AG04450 (cell line): ENCODE results near the gene HYAL1. TPM values are rescaled to one million over a fixed set of nuclear protein-coding genes. Genes with fewer than 3 reads are reported as not detected.

Experiments
- CTCF ChIA-PET: fragments of 300-600, 350-600 bp; formaldehyde crosslinking; extraction: SDS; loops from one replicate; lab custom pipeline; 2022; ENCODE audit warnings: antibody characterized with exemption, inconsistent platforms; lab: Charles Lee
- POLR2A ChIA-PET: fragments of 350-600 bp; formaldehyde crosslinking; extraction: SDS; loops from one replicate; lab custom pipeline; 2021; ENCODE audit warnings: antibody characterized with exemption, inconsistent platforms; lab: Yijun Ruan, JAX
- DNase-seq: peaks from one replicate; pipeline ENCODE4 v3.0.0-alpha.2; 2011; ENCODE audit warnings: low read depth, low spot score
- H3K27ac ChIP-seq: one replicate; pipeline ENCODE4 v1.5.1; 2012; ENCODE audit warnings: low read depth, low read length, control low read depth
- H3K27me3 ChIP-seq: one replicate; pipeline ENCODE4 v1.6.0; 2012; ENCODE audit warnings: low read length; ENCODE audit not compliant: control insufficient read depth, insufficient read depth
- H3K4me3 ChIP-seq: 2 replicates; pipeline ENCODE4 v1.5.1; 2011; ENCODE audit warnings: mild to moderate bottlenecking, low read depth, low read length, control low read depth
- H3K9me3 ChIP-seq: 2 replicates; pipeline ENCODE4 v1.5.1; 2012; ENCODE audit warnings: low read length; ENCODE audit not compliant: control insufficient read depth, insufficient read depth
- polyA plus RNA-seq: library from polyadenylated mRNA; depleted of rRNA; stranded (reverse); fragments of >200 nt; gene quantifications from 2 replicates; pipeline ENCODE4 v1.2.3, GENCODE V29; 2011
- TF ChIP-seq, protein P1 (sequence below): IDR thresholded peaks from 2 replicates; pipeline ENCODE4 v1.5.1; 2011; ENCODE audit warnings: low read depth, low read length, control low read depth, inconsistent platforms

HYAL1 gene
- polyA plus RNA-seq, 1 experiment, result 0.32 TPM

DNA sequence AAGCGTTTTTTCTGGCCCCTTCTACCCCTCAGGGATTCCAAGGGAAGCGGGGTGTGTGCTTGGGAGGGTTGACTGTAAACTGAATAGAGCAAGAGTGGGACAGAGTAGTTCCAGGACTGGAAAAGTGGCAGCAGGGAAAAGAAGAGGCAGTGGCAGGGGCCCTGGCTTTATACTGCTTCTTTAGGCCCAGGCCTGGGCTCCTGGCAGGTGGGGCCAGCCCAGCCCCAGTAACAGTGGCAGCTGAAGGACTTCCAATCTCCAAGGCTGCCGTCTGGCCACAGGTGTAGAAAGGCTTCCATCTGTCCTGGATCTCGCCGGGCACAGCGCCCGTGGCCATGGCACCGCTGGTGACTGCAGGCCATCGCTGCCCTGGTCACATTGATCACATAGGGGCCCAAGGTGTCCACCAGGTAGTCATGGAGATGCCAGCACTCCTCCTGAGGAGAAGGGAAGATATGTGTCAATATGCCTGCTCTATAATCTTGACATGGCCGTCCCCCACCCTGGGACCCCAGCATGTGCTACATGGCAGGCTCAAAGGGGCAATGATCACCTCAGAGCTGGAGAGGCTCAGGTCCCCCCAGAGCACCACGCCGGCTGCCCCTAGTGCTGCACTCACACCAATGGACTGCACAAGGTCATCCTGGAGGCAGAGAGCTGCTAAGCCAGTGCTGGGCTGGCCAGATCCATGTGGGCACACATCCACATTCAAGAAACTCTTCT lies 10.1 kb downstream of the HYAL1 start:
- H3K9me3 ChIP-seq, result no peaks in the 10 kb centered on the region; the same call in 1 of the 2 replicates
- ChIA-PET CTCF (interaction anchor here (0.6 kb wide), 1 partner anchor 28 kb away, joined by 3 read pairs; no protein-coding TSS in a partner anchor), POLR2A (interaction anchor here (0.8 to 2.1 kb wide), 2 partner anchors 12 to 44 kb away, joined by 4 to 7 read pairs; no protein-coding TSS in a partner anchor)
- H3K27me3 ChIP-seq, result no peaks in the 10 kb centered on the region
- TF ChIP-seq, protein P1, sequence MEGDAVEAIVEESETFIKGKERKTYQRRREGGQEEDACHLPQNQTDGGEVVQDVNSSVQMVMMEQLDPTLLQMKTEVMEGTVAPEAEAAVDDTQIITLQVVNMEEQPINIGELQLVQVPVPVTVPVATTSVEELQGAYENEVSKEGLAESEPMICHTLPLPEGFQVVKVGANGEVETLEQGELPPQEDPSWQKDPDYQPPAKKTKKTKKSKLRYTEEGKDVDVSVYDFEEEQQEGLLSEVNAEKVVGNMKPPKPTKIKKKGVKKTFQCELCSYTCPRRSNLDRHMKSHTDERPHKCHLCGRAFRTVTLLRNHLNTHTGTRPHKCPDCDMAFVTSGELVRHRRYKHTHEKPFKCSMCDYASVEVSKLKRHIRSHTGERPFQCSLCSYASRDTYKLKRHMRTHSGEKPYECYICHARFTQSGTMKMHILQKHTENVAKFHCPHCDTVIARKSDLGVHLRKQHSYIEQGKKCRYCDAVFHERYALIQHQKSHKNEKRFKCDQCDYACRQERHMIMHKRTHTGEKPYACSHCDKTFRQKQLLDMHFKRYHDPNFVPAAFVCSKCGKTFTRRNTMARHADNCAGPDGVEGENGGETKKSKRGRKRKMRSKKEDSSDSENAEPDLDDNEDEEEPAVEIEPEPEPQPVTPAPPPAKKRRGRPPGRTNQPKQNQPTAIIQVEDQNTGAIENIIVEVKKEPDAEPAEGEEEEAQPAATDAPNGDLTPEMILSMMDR, result no peak
- DNase-seq, result no peak
- peak overlapping the region; percentile 61 for H3K27ac ChIP-seq
- H3K4me3 ChIP-seq, result no peak overlapping the region

DNA sequence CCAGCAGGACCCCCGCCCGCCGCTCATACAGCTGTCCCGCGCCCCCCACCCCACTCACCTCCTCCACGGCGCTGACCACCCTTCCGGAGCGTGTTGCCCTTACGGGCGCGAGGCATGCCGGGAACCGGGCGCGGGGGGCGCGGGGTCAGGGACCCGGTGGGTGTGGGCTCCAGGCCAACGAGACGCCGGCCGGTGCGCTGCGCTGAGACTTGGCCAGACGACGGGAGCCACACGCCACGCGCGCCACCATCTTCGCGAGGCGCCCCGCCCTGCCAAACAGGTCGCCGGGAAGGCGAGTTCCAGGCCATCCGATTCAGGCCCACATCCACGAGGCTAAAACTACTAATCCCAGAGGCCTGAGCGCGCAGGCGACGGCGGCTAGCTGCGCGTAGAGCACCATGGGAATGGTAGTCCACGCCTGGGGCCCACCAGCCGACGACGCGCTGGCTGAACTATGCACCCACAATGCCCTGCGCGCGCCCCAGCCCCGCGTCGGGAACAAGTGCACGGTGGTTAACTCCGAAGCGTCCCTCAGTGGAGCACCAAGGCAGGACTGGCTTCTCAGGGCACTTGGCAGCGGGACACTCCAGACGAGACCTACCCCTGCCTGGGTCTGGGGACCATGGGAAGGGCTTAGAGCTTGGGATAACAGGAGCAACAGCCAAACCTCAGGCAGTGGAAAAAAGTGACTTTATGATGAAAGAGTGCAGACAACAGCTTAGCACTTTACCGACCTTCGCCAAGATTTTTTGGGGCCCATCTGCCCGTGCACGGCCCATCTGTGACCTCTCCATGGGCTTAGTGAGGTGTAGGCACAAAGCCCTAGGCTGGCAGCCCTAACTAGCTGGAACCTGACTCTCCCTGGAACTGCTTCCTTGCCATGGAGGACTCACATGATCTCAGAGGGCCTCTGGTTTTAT lies 11.0 kb downstream of the HYAL1 start, which contains the start of gene IFRD2:
IFRD2 (minus strand) TSS at position 271 of the 920 bp plus-strand sequence; CDS start at position 116, 155 bp downstream.
- H3K4me3 ChIP-seq, result peak within 1 kb of the TSS; percentile 80
- TF ChIP-seq, protein P1, result no peak
- H3K27me3 ChIP-seq, result no peaks in the 10 kb centered on the region
- POLR2A ChIA-PET, result interaction anchor here (0.6 to 2.1 kb wide), 6 partner anchors 11 to 751 kb away, joined by 3 to 7 read pairs (median 4); partner anchors contain the start of gene TUSC2
- H3K27ac ChIP-seq, result peak within 1 kb of the TSS; percentile 61
- CTCF ChIA-PET, result interaction anchor here (1.1 kb wide), 1 partner anchor 32 kb away, joined by 3 read pairs; no protein-coding TSS in a partner anchor
- DNase-seq, result peak; percentile 91
- no peaks in the 10 kb centered on the region; the same call in 1 of the 2 replicates for H3K9me3 ChIP-seq

DNA sequence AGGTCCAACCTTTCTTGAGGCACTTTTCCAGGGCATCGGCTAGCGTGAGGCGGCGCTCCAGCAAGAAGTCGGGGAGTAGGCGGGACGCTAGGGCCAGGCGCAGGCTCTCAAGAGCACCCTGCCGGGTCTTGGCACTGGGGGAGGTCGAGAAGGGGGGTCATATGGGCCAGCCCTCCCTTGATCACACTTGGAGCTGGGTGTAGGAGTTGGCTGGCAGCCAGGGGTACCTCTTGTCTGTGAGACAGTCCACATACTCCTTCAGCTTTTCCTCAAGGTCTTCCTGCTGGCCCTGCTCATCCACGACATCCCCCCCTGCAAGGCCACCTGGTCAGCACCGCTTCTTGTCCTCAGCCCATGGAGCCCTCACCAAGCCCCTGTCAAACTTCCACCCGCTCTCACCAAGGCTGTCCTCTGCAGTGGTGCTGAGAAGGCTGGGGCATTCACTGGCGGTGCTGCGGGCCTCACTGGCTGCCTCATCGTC lies 13.2 kb downstream of the HYAL1 start:
- no peak overlapping the region for H3K4me3 ChIP-seq
- TF ChIP-seq, protein P1, result no peak
- H3K27ac ChIP-seq, result no peak overlapping the region
- no peaks in the 10 kb centered on the region for H3K27me3 ChIP-seq
- no peak for DNase-seq
- H3K9me3 ChIP-seq, result no peaks in the 10 kb centered on the region; the same call in 1 of the 2 replicates
- ChIA-PET CTCF (no interaction called here), POLR2A (no interaction called here)

DNA sequence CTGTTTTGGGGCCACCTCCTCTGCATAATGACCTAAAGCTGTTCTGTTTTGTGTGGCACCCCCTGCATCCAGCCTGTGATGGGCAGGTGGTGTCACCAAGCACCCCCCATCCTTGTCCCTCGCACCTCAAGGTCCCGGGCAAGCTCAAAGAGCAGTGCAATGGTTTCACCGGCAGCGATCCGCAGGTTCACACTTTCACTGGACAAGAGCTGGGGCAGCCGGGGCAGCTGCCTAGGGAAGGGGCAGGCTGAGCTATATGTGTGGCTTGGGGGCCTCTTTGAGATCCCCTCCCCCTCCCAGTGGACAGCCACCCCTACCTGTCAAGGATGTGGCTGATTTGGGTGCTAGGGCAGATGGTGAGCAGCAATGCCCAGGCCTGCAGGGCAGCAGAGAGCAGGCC lies 14.2 kb downstream of the HYAL1 start:
- Histone ChIP-seq H3K27ac (no peak overlapping the region), H3K4me3 (no peak overlapping the region), H3K27me3 (no peaks in the 10 kb centered on the region), H3K9me3 (no peaks in the 10 kb centered on the region; the same call in 1 of the 2 replicates)
- TF ChIP-seq, protein P1, result no peak
- CTCF ChIA-PET, result interaction anchor here (0.8 kb wide), 1 partner anchor 18 kb away, joined by 3 read pairs; no protein-coding TSS in a partner anchor
- POLR2A ChIA-PET, result interaction anchor here (0.8 kb wide), 1 partner anchor 62 kb away, joined by 4 read pairs; no protein-coding TSS in a partner anchor
- no peak for DNase-seq
